CD14-positive monocyte (primary cell): ENCODE measurements around the gene SCMH1. TPM values are rescaled to one million over a fixed set of nuclear protein-coding genes. Genes with fewer than 3 reads are reported as not detected.

ENCODE experiments used
- DNase-seq, 3 donors: peaks; one replicate each; pipeline ENCODE4 v3.0.0-alpha.2; 2011 to 2022
- H2AFZ ChIP-seq: 2 replicates; pipeline ENCODE4 v1.6.0; 2012; ENCODE audit warnings: mild to moderate bottlenecking, low read depth, low read length, inconsistent platforms; ENCODE audit not compliant: insufficient read depth, poor library complexity, severe bottlenecking
- H3K27ac ChIP-seq, 2 donors: 1 replicate in 1 of 2; 2 replicates in 1 of 2; pipeline ENCODE4 v1.5.1; 2012 to 2013; ENCODE audit warnings: low read length in 2 of 2, control low read depth in 1 of 2, inconsistent platforms in 1 of 2, low read depth in 1 of 2, mild to moderate bottlenecking in 1 of 2
- H3K27me3 ChIP-seq, 2 donors: one replicate each; pipeline versions ENCODE4 v1.6.0 to v1.6.1; 2011 to 2013; ENCODE audit warnings: low read length in 2 of 2; ENCODE audit not compliant: control insufficient read depth in 2 of 2, insufficient read depth in 2 of 2
- H3K36me3 ChIP-seq, 2 donors: replicated peaks in 1 of 2; 1 replicate in 1 of 2; 2 replicates in 1 of 2; pipeline versions ENCODE4 v1.5.1 to v1.6.1; 2012 to 2013; ENCODE audit warnings: low read length in 2 of 2, control low read depth in 1 of 2, inconsistent platforms in 1 of 2, mild to moderate bottlenecking in 1 of 2; ENCODE audit not compliant: insufficient read depth in 2 of 2, control insufficient read depth in 1 of 2
- H3K4me1 ChIP-seq, 2 donors: 1 replicate in 1 of 2; 2 replicates in 1 of 2; pipeline versions ENCODE4 v1.5.1 to v1.6.1; 2012 to 2013; ENCODE audit warnings: low read length in 2 of 2, control low read depth in 1 of 2, inconsistent platforms in 1 of 2, mild to moderate bottlenecking in 1 of 2, moderate library complexity in 1 of 2; ENCODE audit not compliant: insufficient read depth in 2 of 2, control insufficient read depth in 1 of 2
- H3K4me2 ChIP-seq: replicated peaks from 2 replicates; pipeline ENCODE3; 2012; ENCODE audit warnings: low read length, moderate library complexity, mild to moderate bottlenecking; ENCODE audit not compliant: poor library complexity, severe bottlenecking; ENCODE audit errors: extremely low read depth
- H3K4me3 ChIP-seq, 3 experiments: fragments of 200-600 bp in 1 of 3; sonication (generic) in 1 of 3; replicated peaks in 1 of 3; 1 replicate in 2 of 3; 2 replicates in 1 of 3; pipeline ENCODE4 v1.5.1; 2011 to 2013; ENCODE audit warnings: low read length in 3 of 3, mild to moderate bottlenecking in 3 of 3, control low read depth in 2 of 3, low read depth in 2 of 3, inconsistent platforms in 1 of 3, moderate library complexity in 1 of 3
- H3K79me2 ChIP-seq: 2 replicates; pipeline ENCODE4 v1.6.0; 2012; ENCODE audit warnings: mild to moderate bottlenecking, control low read depth, inconsistent platforms, low read length, moderate library complexity; ENCODE audit not compliant: insufficient read depth
- H3K9ac ChIP-seq: 2 replicates; pipeline ENCODE4 v1.6.0; 2017; ENCODE audit warnings: low read length, mild to moderate bottlenecking; ENCODE audit not compliant: insufficient read depth, poor library complexity, severe bottlenecking
- H3K9me3 ChIP-seq, 2 donors: replicated peaks in 1 of 2; 1 replicate in 1 of 2; 2 replicates in 1 of 2; pipeline versions ENCODE4 v1.5.1 to v1.6.1; 2012 to 2013; ENCODE audit warnings: low read length in 2 of 2, control low read depth in 1 of 2; ENCODE audit not compliant: control insufficient read depth in 1 of 2, insufficient read depth in 1 of 2
- H4K20me1 ChIP-seq: 2 replicates; pipeline ENCODE4 v1.6.0; 2012; ENCODE audit warnings: mild to moderate bottlenecking, low read length, control low read depth, moderate library complexity; ENCODE audit not compliant: insufficient read depth
- H3K27ac Mint-ChIP-seq, 7 donors: one replicate each; pipeline ENCODE4 v1.8.0; 2020; ENCODE audit warnings: mild to moderate bottlenecking in 7 of 7, mixed read lengths in 7 of 7, moderate library complexity in 6 of 7, inconsistent platforms in 2 of 7
- H3K27me3 Mint-ChIP-seq, 3 donors: one replicate each; pipeline ENCODE4 v1.8.0; 2021 to 2022; ENCODE audit warnings: low read depth in 3 of 3, mild to moderate bottlenecking in 3 of 3, mixed read lengths in 3 of 3, moderate library complexity in 3 of 3, inconsistent platforms in 1 of 3
- H3K36me3 Mint-ChIP-seq, 2 donors: one replicate each; pipeline ENCODE4 v1.8.0; 2020; ENCODE audit warnings: mixed read lengths in 2 of 2, inconsistent platforms in 1 of 2, mild to moderate bottlenecking in 1 of 2
- H3K4me1 Mint-ChIP-seq: one replicate; pipeline ENCODE4 v1.8.0; 2020; ENCODE audit warnings: mild to moderate bottlenecking, mixed read lengths
- H3K4me3 Mint-ChIP-seq, 2 donors: one replicate each; pipeline ENCODE4 v1.8.0; 2020; ENCODE audit warnings: mild to moderate bottlenecking in 2 of 2, mixed read lengths in 2 of 2, moderate library complexity in 1 of 2
- H3K9me3 Mint-ChIP-seq, 7 donors: one replicate each; pipeline ENCODE4 v1.8.0; 2020 to 2022; ENCODE audit warnings: mixed read lengths in 7 of 7, mild to moderate bottlenecking in 6 of 7, moderate library complexity in 6 of 7, inconsistent platforms in 2 of 7
- WGBS: methylation state at CpG from one replicate; pipeline ENCODE4 v1.1.5; 2013; ENCODE audit warnings: missing lambda C conversion rate; ENCODE audit not compliant: insufficient coverage; 5-methylcytosine and 5-hydroxymethylcytosine counted together
- intact Hi-C, 2 donors: fragments of 100-400 bp; cut with micrococcal nuclease; formaldehyde crosslinking; loops; one replicate each; pipeline versions ENCODE4 v1.15.0 to v1.15.1; 2023
- polyA plus RNA-seq, 3 donors: library from polyadenylated mRNA; depleted of rRNA in 1 of 3; unstranded in 2 of 3; stranded (reverse) in 1 of 3; fragments of 300-500 nt in 2 of 3; fragments of >200 nt in 1 of 3; fragmentation: Illumina TruSeq in 2 of 3; gene quantifications; 1 replicate in 2 of 3; 2 replicates in 1 of 3; pipeline ENCODE4 v1.2.3, GENCODE V29; 2012 to 2021
- TF ChIP-seq, protein P1 (sequence below): fragments of 200-600 bp; IDR thresholded peaks from one replicate; pipeline ENCODE4 v1.8.0; 2022; ENCODE audit warnings: antibody characterized with exemption, mild to moderate bottlenecking

SCMH1 gene
- polyA plus RNA-seq, 3 donors = 0.66 to 12.7 (median 0.74) TPM

GRCh38 chr1:40979241-40980067 is 262.7 kb downstream of the SCMH1 start, which contains the start of gene CTPS1:
Gene CTPS1 (plus strand): TSS chr1:40979696. CDS start chr1:40983291, 3,595 bp downstream.
- peak; percentile 88 to 91 (median 89) for DNase-seq
- Mint-ChIP-seq H3K9me3 (peaks cover 0 to 2% (median 0%) of the 10 kb centered on the region in 7 donors), H3K27me3 (peaks cover 0 to 6% (median 5%) of the 10 kb centered on the region in 3 donors), H3K36me3 (peaks cover 14 to 15% of the 10 kb centered on the region in 2 donors), H3K4me3 (peak within 1 kb of the TSS; percentile 86 to 92), H3K27ac (peak within 1 kb of the TSS; percentile 83 to 94 (median 87)), H3K4me1 (peaks cover 17% of the 10 kb centered on the region)
- H3K27ac ChIP-seq = peak within 1 kb of the TSS; percentile 72 to 81
- no peaks in the 10 kb centered on the region for H3K27me3 ChIP-seq
- H3K9ac ChIP-seq = peak within 1 kb of the TSS; percentile 74
- H4K20me1 ChIP-seq = no peaks in the 10 kb centered on the region
- TF ChIP-seq, protein P1, sequence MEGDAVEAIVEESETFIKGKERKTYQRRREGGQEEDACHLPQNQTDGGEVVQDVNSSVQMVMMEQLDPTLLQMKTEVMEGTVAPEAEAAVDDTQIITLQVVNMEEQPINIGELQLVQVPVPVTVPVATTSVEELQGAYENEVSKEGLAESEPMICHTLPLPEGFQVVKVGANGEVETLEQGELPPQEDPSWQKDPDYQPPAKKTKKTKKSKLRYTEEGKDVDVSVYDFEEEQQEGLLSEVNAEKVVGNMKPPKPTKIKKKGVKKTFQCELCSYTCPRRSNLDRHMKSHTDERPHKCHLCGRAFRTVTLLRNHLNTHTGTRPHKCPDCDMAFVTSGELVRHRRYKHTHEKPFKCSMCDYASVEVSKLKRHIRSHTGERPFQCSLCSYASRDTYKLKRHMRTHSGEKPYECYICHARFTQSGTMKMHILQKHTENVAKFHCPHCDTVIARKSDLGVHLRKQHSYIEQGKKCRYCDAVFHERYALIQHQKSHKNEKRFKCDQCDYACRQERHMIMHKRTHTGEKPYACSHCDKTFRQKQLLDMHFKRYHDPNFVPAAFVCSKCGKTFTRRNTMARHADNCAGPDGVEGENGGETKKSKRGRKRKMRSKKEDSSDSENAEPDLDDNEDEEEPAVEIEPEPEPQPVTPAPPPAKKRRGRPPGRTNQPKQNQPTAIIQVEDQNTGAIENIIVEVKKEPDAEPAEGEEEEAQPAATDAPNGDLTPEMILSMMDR = peak; percentile 20
- peak within 1 kb of the TSS; percentile 94 for H2AFZ ChIP-seq
- H3K4me3 ChIP-seq = peak within 1 kb of the TSS; percentile 63 to 79 (median 72)
- intact Hi-C loops = no loop called here
- H3K4me1 ChIP-seq = peaks cover 13 to 21% of the 10 kb centered on the region in 2 donors
- H3K9me3 ChIP-seq = no peaks in the 10 kb centered on the region
- peaks cover 11 to 14% of the 10 kb centered on the region in 2 donors for H3K36me3 ChIP-seq
- peaks cover 38% of the 10 kb centered on the region for H3K79me2 ChIP-seq
- H3K4me2 ChIP-seq = peak within 1 kb of the TSS; percentile 75
- WGBS = under 1% methylated on average over 96 of the region's 96 CpGs

DNA sequence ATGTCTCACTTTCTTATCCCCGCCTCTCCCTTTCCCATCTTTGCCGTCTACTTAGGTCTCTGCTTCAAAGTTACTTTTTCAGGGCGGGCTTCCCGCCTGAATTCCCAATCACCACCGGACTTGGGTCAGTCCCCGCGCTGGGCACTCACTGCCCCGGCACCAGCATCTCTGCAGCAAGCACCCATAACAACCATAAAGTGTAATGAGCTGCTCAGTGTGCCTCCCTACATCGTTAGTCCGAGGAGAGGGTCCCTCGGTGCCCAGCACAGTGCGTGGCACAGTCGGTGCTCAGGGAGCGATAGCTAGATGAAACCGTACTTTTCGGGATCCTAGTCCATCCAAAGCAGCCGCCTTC is 263.2 kb downstream of the SCMH1 start:
- H3K27me3 ChIP-seq = no peaks in the 10 kb centered on the region
- TF ChIP-seq, protein P1 = no peak
- 39% methylated on average over 15 of the region's 17 CpGs for whole genome bisulfite sequencing
- H3K4me1 ChIP-seq = peaks cover 15 to 21% of the 10 kb centered on the region in 2 donors
- peak overlapping the region; percentile 63 to 79 (median 72) for H3K4me3 ChIP-seq
- peak overlapping the region; percentile 72 to 81 for H3K27ac ChIP-seq
- Mint-ChIP-seq H3K4me1 (peaks cover 19% of the 10 kb centered on the region), H3K9me3 (peaks cover 0 to 2% (median 0%) of the 10 kb centered on the region in 7 donors), H3K36me3 (peaks cover 9 to 11% of the 10 kb centered on the region in 2 donors), H3K27me3 (peaks cover 0 to 6% (median 5%) of the 10 kb centered on the region in 3 donors), H3K4me3 (peak overlapping the region; percentile 82 to 90), H3K27ac (peak overlapping the region in 5 of 7 donors; percentile 77 to 94 (median 88))
- peaks cover 35% of the 10 kb centered on the region for H3K79me2 ChIP-seq
- peak overlapping the region; percentile 75 for H3K4me2 ChIP-seq
- no peaks in the 10 kb centered on the region for H3K9me3 ChIP-seq
- peak overlapping the region; percentile 94 for H2AFZ ChIP-seq
- H3K36me3 ChIP-seq = peaks cover 5 to 8% of the 10 kb centered on the region in 2 donors
- H4K20me1 ChIP-seq = no peaks in the 10 kb centered on the region
- DNase-seq = no peak
- intact Hi-C loops = no loop called here
- H3K9ac ChIP-seq = peak overlapping the region; percentile 74
